Measurements from ENCODE around the gene HTR2C. TPM values are rescaled to one million over a fixed set of nuclear protein-coding genes. Genes with fewer than 3 reads are reported as not detected.

HTR2C gene
- not detected in 2 replicates for total RNA-seq

GRCh38 chrX:114583646-114584374 is at the start of gene HTR2C:
Gene HTR2C, plus strand, starts transcription at chrX:114584086. Its CDS starts 142,851 bp downstream, at chrX:114726937.

All from regular cardiac myocyte (primary cell).